Muscle layer of duodenum (tissue), 2 donors: ENCODE data around the gene RHBDF2.

Experiments used
- H3K27ac ChIP-seq: one replicate; pipeline ENCODE4 v1.7.0; 2013; ENCODE audit warnings: mild to moderate bottlenecking, low read length
- H3K27me3 ChIP-seq: one replicate; pipeline ENCODE4 v1.7.0; 2013; ENCODE audit warnings: low read depth, mild to moderate bottlenecking, control low read depth, low read length
- H3K36me3 ChIP-seq, 2 donors: one replicate each; pipeline ENCODE4 v1.7.0; 2013; ENCODE audit warnings: low read length in 2 of 2, control low read depth in 1 of 2, mild to moderate bottlenecking in 1 of 2; ENCODE audit not compliant: insufficient read depth in 2 of 2, control insufficient read depth in 1 of 2
- H3K4me1 ChIP-seq, 2 donors: one replicate each; pipeline ENCODE4 v1.7.0; 2013; ENCODE audit warnings: low read length in 2 of 2, mild to moderate bottlenecking in 2 of 2, control low read depth in 1 of 2, moderate library complexity in 1 of 2; ENCODE audit not compliant: insufficient read depth in 2 of 2, control insufficient read depth in 1 of 2
- H3K4me3 ChIP-seq, 2 donors: one replicate each; pipeline ENCODE4 v1.7.0; 2013; ENCODE audit warnings: low read length in 2 of 2, low read depth in 1 of 2, mild to moderate bottlenecking in 1 of 2
- H3K9me3 ChIP-seq, 2 donors: one replicate each; pipeline ENCODE4 v1.7.0; 2013; ENCODE audit warnings: low read length in 2 of 2, control low read depth in 1 of 2, mild to moderate bottlenecking in 1 of 2; ENCODE audit not compliant: control insufficient read depth in 1 of 2
- donor health status: healthy.

The RHBDF2 gene

DNA sequence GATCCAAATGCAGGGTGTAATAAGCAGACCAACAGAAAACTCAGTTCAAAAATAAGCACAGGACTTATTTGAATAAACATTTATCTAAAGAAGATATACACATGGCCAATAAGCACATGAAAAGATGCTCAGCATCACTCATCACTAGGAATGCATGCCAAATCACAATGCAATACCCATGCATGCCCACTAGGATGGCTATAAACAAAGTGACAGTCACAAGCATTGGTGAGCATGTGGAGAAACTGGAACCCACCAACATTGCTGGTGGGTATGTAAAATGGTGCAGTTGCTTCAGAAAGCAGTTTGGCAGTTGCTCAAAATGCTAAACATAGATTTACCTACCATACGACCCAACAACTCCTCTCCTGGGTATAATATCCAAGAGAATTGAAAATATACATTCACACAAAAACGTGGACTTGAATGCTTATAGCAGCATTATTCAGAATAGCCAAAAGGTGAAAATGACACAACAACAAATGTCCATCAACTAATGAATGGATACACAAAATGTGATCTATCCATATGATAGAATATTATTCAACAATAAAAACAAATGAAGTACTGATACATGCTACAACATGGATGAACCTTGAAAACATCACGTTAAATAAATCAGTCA, 68.4 kb downstream of the RHBDF2 start:
- no peak overlapping the region for H3K4me3 ChIP-seq
- H3K27ac ChIP-seq: no peak overlapping the region
- H3K9me3 ChIP-seq: no peaks in the 10 kb centered on the region
- peaks cover 3% of the 10 kb centered on the region in 2 donors for H3K4me1 ChIP-seq
- H3K27me3 ChIP-seq: no peaks in the 10 kb centered on the region
- peaks cover 0 to 4% of the 10 kb centered on the region in 2 donors for H3K36me3 ChIP-seq

DNA sequence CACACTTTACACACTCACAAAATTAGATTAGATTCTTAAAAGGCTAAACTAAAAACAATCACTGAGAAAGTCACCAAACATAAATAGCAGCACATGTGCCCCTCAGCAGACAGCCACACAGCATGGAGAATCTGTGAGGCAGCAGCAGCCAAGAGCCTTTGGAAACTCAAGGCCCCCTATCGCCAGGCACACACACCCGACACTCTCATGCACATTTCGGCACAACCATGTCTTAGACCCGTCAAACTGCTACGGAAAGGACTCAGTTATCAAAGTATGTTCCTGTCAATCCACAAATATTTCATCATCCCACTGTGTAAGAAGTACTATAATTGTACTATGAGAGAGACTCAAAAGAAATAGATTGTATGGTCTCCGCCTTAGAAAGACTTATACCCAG, 69.2 kb downstream of the RHBDF2 start:
- Histone ChIP-seq H3K27me3 (no peaks in the 10 kb centered on the region), H3K4me3 (no peak overlapping the region), H3K4me1 (peaks cover 6 to 9% of the 10 kb centered on the region in 2 donors), H3K27ac (no peak overlapping the region), H3K9me3 (no peaks in the 10 kb centered on the region), H3K36me3 (peaks cover 0 to 4% of the 10 kb centered on the region in 2 donors)

- Histone ChIP-seq H3K27me3 (no peaks in the 10 kb centered on the region), H3K4me3 (no peak overlapping the region), H3K4me1 (peaks cover 6 to 9% of the 10 kb centered on the region in 2 donors)
Observed at GRCh38 chr17:76431509-76431908, 69.7 kb downstream of the RHBDF2 start.

GRCh38 chr17:76428511-76428910, 72.7 kb downstream of the RHBDF2 start:
- peaks cover 6 to 9% of the 10 kb centered on the region in 2 donors for H3K4me1 ChIP-seq

More at GRCh38 chr17:76431509-76431908, 69.7 kb downstream of the RHBDF2 start:
- Histone ChIP-seq H3K27ac (no peak overlapping the region), H3K9me3 (no peaks in the 10 kb centered on the region), H3K36me3 (peaks cover 0 to 4% of the 10 kb centered on the region in 2 donors)

GRCh38 chr17:76427501-76428231, 73.6 kb downstream of the RHBDF2 start:
- Histone ChIP-seq H3K36me3 (no peaks in the 10 kb centered on the region), H3K27me3 (no peaks in the 10 kb centered on the region), H3K4me1 (peaks cover 6 to 9% of the 10 kb centered on the region in 2 donors), H3K27ac (peak overlapping the region; percentile 14), H3K4me3 (no peak overlapping the region), H3K9me3 (no peaks in the 10 kb centered on the region)

More at GRCh38 chr17:76428511-76428910, 72.7 kb downstream of the RHBDF2 start:
- Histone ChIP-seq H3K27me3 (no peaks in the 10 kb centered on the region), H3K27ac (no peak overlapping the region), H3K36me3 (no peaks in the 10 kb centered on the region), H3K9me3 (no peaks in the 10 kb centered on the region), H3K4me3 (no peak overlapping the region)

DNA sequence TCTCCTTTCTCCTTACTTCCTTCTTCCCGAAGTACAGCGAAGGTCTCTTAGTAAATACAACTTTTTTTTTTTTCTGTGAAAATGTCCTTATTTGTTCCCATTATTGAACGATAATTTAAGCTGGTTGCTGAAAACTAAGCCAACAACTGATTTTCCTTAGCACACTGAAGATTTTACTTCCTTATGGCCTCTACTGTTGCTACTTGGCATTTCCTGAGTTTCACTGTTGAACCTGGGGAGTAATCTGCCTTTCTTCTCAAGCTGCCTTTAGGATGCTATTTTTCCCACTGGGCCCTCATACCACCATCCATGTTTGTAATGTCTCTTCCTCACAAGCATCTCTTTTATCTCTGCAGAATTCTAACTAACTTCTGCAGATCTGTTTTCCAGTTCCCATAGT, 74.4 kb downstream of the RHBDF2 start:
- Histone ChIP-seq H3K4me3 (no peak overlapping the region), H3K9me3 (no peaks in the 10 kb centered on the region), H3K4me1 (peaks cover 6 to 9% of the 10 kb centered on the region in 2 donors), H3K27ac (no peak overlapping the region), H3K36me3 (no peaks in the 10 kb centered on the region), H3K27me3 (no peaks in the 10 kb centered on the region)

- Histone ChIP-seq H3K4me3 (no peak overlapping the region), H3K27me3 (no peaks in the 10 kb centered on the region), H3K4me1 (peaks cover 3 to 24% of the 10 kb centered on the region in 2 donors), H3K27ac (no peak overlapping the region), H3K9me3 (no peaks in the 10 kb centered on the region), H3K36me3 (no peaks in the 10 kb centered on the region)
Observed at GRCh38 chr17:76422860-76423259, 78.4 kb downstream of the RHBDF2 start.

DNA sequence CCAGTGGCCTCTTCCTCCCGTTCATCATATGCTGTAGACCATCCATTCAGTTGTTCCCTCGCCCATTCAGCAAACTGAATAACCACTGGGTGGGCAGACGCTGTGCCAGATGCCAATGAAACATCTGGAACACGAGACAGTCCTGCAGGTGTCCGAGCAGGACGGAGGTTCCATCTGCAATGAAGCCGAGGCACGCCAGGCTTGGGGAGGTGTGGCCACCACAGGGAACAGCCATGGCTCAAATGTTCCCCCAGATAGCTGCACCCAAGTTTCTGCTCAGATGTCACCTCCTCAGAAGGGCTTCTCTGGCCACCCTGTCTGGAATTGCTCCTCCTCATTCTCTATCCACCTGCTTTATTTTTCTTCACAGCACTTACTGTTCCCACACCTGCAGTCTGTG, 78.8 kb downstream of the RHBDF2 start:
- peaks cover 0 to 2% of the 10 kb centered on the region in 2 donors for H3K36me3 ChIP-seq
- no peak overlapping the region for H3K4me3 ChIP-seq
- peaks cover 0 to 19% of the 10 kb centered on the region in 2 donors for H3K4me1 ChIP-seq
- no peak overlapping the region for H3K27ac ChIP-seq
- no peaks in the 10 kb centered on the region for H3K9me3 ChIP-seq
- H3K27me3 ChIP-seq: no peaks in the 10 kb centered on the region

- Histone ChIP-seq H3K9me3 (no peaks in the 10 kb centered on the region), H3K4me1 (peaks cover 0 to 18% of the 10 kb centered on the region in 2 donors), H3K27me3 (no peaks in the 10 kb centered on the region), H3K36me3 (peaks cover 0 to 3% of the 10 kb centered on the region in 2 donors), H3K27ac (no peak overlapping the region), H3K4me3 (no peak overlapping the region)
Observed at GRCh38 chr17:76421044-76421407, 80.2 kb downstream of the RHBDF2 start.
